ENCODE measurements around the gene ATF3.

GRCh38 chr1:212609701-212610574, 1.4 kb downstream of the ATF3 start:
- TF ChIP-seq EZH2 (IDR thresholded peaks at IDR 0.05; ENCODE audit: borderline replicate concordance, low read length) = no peak
- TF ChIP-seq CTCF (IDR thresholded peaks at IDR 0.05; ENCODE audit: low read length) = no peak; the same call in 1 of the 2 replicates

Data from OCI-LY1 (cell line).